RWPE1 (cell line): ENCODE results near the gene RALGAPA2.

Experiments
- CTCF ChIA-PET: fragments of 350-600 bp; sonication (Branson Sonifier 250); formaldehyde crosslinking; extraction: SDS; loops from one replicate; lab custom pipeline; 2021; lab: Yijun Ruan, JAX
- POLR2A ChIA-PET: fragments of 400-600 bp; formaldehyde crosslinking; extraction: SDS; loops from one replicate; lab custom pipeline; 2020; ENCODE audit warnings: antibody characterized with exemption; ENCODE audit not compliant: low non-redundant PET; lab: Yijun Ruan, JAX
- DNase-seq: peaks from one replicate; pipeline ENCODE4 v3.0.0; 2012; ENCODE audit warnings: low spot score
- H3K27ac ChIP-seq: fragments of 450-650 bp; 2 replicates; pipeline ENCODE4 v1.5.1; 2017
- CTCF ChIP-seq: fragments of 450-650 bp; conservative IDR thresholded peaks from 2 replicates; pipeline ENCODE4 v1.5.1; 2017; ENCODE audit warnings: low read depth, mild to moderate bottlenecking

The RALGAPA2 gene

GRCh38 chr20:20465252-20465651 is 247.2 kb downstream of the RALGAPA2 start:
- POLR2A ChIA-PET = interaction anchor here (0.6 kb wide), 1 partner anchor 13 kb away, joined by 3 read pairs; no protein-coding TSS in a partner anchor
- no peak for DNase-seq
- TF ChIP-seq CTCF = no peak
- H3K27ac ChIP-seq = no peak overlapping the region
- CTCF ChIA-PET = no interaction called here

GRCh38 chr20:20463933-20464374 is 248.5 kb downstream of the RALGAPA2 start:
- CTCF ChIA-PET = no interaction called here
- POLR2A ChIA-PET = no interaction called here
- H3K27ac ChIP-seq = no peak overlapping the region
- no peak for TF ChIP-seq CTCF
- DNase-seq = no peak

- no peak for DNase-seq
- CTCF ChIA-PET = interaction anchor here (0.7 kb wide), 1 partner anchor 11 kb away, joined by 3 read pairs; no protein-coding TSS in a partner anchor
- no peak for TF ChIP-seq CTCF
- H3K27ac ChIP-seq = no peak overlapping the region
- POLR2A ChIA-PET = no interaction called here
Measured at GRCh38 chr20:20462185-20462584, 250.3 kb downstream of the RALGAPA2 start.

GRCh38 chr20:20461551-20461950 is 250.9 kb downstream of the RALGAPA2 start:
- POLR2A ChIA-PET = no interaction called here
- CTCF ChIA-PET = interaction anchor here (0.7 kb wide), 1 partner anchor 10 kb away, joined by 3 read pairs; no protein-coding TSS in a partner anchor
- TF ChIP-seq CTCF = no peak
- no peak overlapping the region for H3K27ac ChIP-seq
- DNase-seq = no peak

- no peak for DNase-seq
- CTCF ChIA-PET = no interaction called here
- no peak overlapping the region for H3K27ac ChIP-seq
- TF ChIP-seq CTCF = no peak
- POLR2A ChIA-PET = no interaction called here
Measured at GRCh38 chr20:20459726-20460125, 252.7 kb downstream of the RALGAPA2 start.

GRCh38 chr20:20457392-20458126 is 254.9 kb downstream of the RALGAPA2 start:
- DNase-seq = peak; percentile 11
- ChIA-PET POLR2A (no interaction called here), CTCF (interaction anchor here (1.2 kb wide), 1 partner anchor 86 kb away, joined by 4 read pairs; no protein-coding TSS in a partner anchor)

More at GRCh38 chr20:20457392-20458126, 254.9 kb downstream of the RALGAPA2 start:
- TF ChIP-seq CTCF = no peak
- no peak overlapping the region for H3K27ac ChIP-seq
